Activated CD4-positive, alpha-beta T cell treated with anti-CD3 and anti-CD28 coated beads, Interleukin-2, amount 50 U/mL, for 4 hours (primary cell): ENCODE data around the gene TBC1D21.

Experiments used
- DNase-seq, 2 experiments: peaks; one replicate each; pipeline ENCODE4 v3.0.0-alpha.2; 2020

The TBC1D21 gene

GRCh38 chr15:73912030-73912596 lies 38.7 kb downstream of the TBC1D21 start:
- no peak for DNase-seq

- DNase-seq: no peak
These were observed 40.8 kb downstream of the TBC1D21 start for GRCh38 chr15:73914145-73914544.

DNA sequence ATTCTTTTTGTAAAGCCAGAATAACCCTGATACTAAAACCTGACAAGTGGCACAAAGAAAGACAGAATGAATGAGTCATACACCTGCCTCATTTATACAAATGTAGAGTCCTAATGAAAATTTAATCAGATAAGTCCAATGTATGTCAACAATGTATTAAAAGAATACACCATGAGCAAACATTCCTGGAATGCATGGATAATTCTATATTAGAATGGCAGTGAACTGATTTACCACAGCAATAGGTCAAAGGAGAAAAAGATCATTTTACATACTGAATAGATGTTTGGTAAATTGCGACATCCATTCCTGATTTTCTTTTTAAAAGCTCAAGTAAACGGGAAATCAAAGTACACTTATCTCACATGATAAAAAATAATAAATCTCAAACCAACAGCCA lies 41.7 kb downstream of the TBC1D21 start:
- DNase-seq: no peak

- DNase-seq: no peak
These were observed 45.4 kb downstream of the TBC1D21 start for GRCh38 chr15:73918784-73919183.

GRCh38 chr15:73919706-73920105 lies 46.3 kb downstream of the TBC1D21 start:
- no peak for DNase-seq

- no peak for DNase-seq
These were observed 48.0 kb downstream of the TBC1D21 start for GRCh38 chr15:73921254-73921925.

GRCh38 chr15:73922186-73923151 lies 49.1 kb downstream of the TBC1D21 start:
- DNase-seq: no peak

DNA sequence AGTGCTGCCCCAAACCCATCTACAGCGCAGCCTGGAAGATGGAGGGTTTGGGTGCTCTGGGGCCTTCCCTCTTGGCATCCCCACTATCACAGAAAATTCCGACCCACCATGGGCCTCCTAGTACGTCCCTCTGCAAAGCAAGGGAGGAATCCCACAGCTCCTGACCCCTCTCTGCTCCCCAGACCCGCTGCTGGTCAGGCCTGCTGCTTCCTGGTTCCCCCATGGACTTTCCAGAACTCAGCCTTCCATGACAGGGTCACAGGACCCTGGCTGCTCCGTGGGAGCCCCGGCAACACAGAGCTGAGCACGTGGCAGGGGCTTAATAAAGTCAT lies 49.8 kb downstream of the TBC1D21 start:
- DNase-seq: no peak

GRCh38 chr15:73923488-73924164 lies 50.3 kb downstream of the TBC1D21 start:
- DNase-seq: no peak

DNA sequence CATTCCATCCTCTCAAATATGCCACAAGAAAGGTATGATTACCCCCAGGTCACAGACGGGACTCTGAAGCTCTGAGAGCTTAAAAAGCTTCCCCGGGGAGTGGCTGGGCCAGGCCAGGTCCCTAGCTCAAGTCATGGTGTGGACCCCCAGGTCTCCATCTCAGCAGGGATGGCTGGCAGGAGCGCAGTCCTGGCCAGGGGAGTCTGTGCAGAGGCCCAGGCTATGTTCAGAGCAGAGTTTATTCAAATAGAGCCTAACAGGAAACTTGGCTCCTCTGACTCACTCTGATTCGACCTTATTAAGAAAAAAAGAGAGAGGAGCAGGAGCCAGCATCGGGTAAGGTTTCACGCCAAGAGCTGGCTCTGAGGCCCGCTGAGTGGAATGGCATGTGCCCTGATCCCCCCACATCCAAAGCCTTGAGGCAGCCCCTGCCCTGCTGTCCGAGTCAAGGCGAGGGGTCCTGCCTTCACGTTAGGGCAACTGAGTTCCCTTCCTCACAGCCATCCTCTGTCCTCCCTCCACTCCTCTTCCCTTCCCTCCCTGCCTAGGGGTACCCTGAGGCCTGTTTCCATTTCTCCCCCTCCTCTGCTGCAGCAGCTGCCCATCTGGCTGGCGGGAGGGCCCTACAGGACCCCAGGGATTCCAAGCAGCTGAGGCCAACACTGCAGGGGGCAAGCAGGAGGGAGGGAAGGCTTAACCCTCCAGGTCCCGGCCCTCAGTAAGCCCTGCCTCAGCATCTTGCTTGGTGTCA lies 51.0 kb downstream of the TBC1D21 start:
- no peak for DNase-seq

- no peak for DNase-seq
These were observed 52.5 kb downstream of the TBC1D21 start for GRCh38 chr15:73925848-73926218.

DNA sequence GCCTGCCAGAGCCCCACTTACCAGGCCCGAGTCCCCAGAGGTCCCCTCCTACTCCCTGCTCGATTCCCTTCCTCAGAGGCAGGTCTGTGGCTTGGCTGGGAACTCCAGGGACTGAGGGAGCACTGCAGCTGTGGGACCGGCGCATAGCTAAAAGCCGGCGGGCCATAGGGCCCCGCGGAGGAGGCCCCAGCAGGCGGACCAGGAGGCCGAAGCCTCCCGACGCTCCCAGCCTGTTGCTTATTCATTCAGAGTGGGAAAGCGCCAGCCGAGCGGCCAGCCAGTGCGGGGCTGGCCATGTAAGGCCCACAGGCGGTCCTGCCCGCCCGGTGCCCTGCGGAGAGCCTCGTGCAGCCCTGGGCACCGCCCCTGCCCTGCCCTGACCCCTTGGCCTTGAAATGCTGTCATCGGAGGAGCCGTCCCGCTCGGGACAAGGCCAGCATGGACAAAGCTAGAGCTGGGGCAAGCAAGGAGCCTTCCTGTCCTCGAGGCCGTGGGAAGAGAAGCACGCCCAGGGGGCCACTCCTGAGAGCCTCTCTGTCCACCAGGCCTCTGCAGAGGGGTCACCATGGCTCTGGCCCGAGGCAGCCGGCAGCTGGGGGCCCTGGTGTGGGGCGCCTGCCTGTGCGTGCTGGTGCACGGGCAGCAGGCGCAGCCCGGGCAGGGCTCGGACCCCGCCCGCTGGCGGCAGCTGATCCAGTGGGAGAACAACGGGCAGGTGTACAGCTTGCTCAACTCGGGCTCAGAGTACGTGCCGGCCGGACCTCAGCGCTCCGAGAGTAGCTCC lies 53.0 kb downstream of the TBC1D21 start, which contains the start of gene LOXL1:
Gene LOXL1, plus strand, starts transcription at position 244 of the 784 bp plus-strand sequence. Its CDS starts 322 bp downstream, at position 566.
- no peak for DNase-seq

DNA sequence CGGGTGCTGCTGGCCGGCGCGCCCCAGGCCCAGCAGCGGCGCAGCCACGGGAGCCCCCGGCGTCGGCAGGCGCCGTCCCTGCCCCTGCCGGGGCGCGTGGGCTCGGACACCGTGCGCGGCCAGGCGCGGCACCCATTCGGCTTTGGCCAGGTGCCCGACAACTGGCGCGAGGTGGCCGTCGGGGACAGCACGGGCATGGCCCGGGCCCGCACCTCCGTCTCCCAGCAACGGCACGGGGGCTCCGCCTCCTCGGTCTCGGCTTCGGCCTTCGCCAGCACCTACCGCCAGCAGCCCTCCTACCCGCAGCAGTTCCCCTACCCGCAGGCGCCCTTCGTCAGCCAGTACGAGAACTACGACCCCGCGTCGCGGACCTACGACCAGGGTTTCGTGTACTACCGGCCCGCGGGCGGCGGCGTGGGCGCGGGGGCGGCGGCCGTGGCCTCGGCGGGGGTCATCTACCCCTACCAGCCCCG lies 53.7 kb downstream of the TBC1D21 start:
- peak; percentile 29 to 31 for DNase-seq

DNA sequence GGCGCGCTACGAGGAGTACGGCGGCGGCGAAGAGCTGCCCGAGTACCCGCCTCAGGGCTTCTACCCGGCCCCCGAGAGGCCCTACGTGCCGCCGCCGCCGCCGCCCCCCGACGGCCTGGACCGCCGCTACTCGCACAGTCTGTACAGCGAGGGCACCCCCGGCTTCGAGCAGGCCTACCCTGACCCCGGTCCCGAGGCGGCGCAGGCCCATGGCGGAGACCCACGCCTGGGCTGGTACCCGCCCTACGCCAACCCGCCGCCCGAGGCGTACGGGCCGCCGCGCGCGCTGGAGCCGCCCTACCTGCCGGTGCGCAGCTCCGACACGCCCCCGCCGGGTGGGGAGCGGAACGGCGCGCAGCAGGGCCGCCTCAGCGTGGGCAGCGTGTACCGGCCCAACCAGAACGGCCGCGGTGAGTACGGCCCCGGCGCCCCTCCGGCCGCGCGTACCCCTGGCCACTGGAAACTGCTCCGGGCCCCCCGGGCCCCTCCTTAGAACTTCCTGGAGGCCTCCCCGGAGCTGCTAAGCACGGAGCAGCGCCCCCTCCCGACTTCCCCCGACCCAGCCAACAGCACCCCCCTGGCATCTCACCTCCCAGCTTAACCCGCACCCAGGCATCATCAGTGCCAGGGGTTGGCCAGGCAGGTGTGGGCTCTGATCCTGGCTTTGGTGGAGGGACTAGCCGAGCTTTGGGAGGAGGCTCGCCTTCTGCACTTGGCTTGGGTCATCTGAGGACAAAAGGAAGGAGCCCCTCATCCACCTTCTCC lies 54.3 kb downstream of the TBC1D21 start:
- peak; percentile 71 to 72 for DNase-seq

GRCh38 chr15:73928241-73928579 lies 54.8 kb downstream of the TBC1D21 start:
- DNase-seq: no peak

DNA sequence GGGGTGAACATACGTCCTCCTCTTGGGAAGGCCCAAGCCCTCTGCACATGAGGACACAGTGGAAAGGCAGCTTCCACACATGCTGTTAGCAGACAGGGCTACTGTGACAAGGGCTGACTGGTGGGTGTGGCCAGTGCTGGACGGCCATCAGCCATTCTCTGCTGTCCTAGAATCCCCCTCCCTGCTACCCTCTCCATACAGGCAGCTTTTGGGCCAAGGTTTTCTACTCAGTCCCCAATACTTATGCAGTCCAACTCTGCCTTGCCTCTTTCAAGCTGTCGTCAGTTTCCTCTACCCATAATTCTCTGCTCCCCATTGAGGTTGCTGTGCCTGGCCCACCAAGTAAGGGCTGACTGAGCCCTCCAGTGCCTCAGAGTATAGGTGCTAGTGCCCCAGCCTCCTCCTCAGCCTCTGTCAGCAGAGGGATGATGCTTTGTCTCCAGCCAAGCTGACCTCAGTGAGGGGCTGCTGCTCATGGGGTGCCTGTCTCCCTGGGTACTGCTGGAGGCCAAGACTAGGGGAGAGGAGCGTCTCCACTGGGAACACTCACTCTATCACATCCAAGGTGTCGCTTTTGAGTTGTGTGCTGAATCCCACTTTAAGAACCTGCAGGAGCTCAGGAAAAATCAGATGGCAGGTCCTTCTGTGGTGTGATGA lies 55.7 kb downstream of the TBC1D21 start:
- DNase-seq: no peak

DNA sequence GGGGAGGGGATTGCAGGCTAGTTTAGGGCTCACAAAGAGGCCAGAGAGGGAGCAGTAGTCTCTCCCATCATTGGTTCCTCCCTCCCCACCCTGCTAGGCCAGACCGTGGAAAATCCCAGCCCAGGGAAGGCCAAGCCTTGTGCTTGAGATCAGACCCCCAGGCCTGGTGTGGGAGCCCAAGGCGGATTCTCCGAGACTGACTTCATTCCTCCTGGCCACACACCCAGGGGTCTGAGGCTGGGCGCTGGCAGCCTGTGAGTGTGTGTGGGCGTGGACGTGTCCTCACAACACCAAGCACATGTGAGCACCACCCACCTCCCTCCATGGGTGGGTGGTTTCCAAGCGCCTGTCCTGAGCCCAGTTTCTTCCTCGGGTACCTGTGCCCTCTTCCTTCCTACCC lies 57.0 kb downstream of the TBC1D21 start:
- no peak for DNase-seq

GRCh38 chr15:73930790-73931281 lies 57.5 kb downstream of the TBC1D21 start:
- no peak for DNase-seq

DNA sequence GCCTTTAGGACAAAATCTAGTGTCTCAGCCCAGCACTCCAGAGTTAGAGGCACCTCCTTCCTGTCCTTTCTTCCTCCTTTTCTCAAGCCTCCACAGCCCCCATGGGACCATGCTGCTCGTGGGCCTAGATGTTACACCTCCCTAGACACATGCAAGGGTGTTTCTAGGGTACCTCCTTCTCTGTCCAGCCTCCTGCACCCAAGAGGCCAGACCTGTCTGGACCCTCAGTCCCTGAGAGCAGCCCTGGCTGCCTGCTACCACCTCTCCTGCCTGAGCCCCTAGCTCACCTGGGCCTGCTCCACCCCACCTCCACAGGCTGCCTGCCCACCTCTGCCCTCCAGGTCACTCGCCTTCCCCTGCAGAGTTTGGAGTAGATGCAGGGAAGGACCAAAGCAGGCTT lies 58.1 kb downstream of the TBC1D21 start:
- DNase-seq: no peak
